A549 (cell line): ENCODE data around the gene PIGN.

Experiments
- EP300 ChIP-seq, 2 experiments: fragments of >200 bp; sonication (Bioruptor Twin); formaldehyde crosslinking; IDR thresholded peaks; 2 replicates in 1 of 2; 3 replicates in 1 of 2; pipeline ENCODE4 v1.6.1; 2016 to 2017
- TF ChIP-seq, protein P1 (sequence below): fragments of 200-600 bp; sonication (generic); IDR thresholded peaks from 2 replicates; pipeline ENCODE4 v1.6.1; 2016; ENCODE audit warnings: antibody characterized with exemption, mild to moderate bottlenecking, moderate library complexity

DNA sequence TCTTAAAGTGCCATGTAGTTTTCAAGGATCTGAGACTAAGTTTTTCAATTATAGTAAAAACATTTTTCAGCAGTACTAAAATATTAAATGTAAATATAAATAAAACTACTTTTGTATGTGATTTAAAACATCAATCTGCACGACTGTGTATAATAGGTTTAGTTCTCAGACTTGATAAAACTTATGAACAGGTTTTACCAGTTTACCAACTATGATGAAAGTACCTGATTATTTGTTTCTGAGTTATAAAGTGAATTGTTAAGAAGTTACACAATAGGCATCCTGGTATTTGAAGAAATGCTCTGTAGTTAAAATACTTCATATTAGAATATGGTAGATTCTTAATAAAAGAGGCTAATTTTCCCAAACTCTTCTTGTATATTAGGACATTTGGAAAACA, 15.0 kb upstream of the PIGN start:
- no peak for TF ChIP-seq EP300 (IDR thresholded peaks at IDR 0.05)
- TF ChIP-seq, protein P1, sequence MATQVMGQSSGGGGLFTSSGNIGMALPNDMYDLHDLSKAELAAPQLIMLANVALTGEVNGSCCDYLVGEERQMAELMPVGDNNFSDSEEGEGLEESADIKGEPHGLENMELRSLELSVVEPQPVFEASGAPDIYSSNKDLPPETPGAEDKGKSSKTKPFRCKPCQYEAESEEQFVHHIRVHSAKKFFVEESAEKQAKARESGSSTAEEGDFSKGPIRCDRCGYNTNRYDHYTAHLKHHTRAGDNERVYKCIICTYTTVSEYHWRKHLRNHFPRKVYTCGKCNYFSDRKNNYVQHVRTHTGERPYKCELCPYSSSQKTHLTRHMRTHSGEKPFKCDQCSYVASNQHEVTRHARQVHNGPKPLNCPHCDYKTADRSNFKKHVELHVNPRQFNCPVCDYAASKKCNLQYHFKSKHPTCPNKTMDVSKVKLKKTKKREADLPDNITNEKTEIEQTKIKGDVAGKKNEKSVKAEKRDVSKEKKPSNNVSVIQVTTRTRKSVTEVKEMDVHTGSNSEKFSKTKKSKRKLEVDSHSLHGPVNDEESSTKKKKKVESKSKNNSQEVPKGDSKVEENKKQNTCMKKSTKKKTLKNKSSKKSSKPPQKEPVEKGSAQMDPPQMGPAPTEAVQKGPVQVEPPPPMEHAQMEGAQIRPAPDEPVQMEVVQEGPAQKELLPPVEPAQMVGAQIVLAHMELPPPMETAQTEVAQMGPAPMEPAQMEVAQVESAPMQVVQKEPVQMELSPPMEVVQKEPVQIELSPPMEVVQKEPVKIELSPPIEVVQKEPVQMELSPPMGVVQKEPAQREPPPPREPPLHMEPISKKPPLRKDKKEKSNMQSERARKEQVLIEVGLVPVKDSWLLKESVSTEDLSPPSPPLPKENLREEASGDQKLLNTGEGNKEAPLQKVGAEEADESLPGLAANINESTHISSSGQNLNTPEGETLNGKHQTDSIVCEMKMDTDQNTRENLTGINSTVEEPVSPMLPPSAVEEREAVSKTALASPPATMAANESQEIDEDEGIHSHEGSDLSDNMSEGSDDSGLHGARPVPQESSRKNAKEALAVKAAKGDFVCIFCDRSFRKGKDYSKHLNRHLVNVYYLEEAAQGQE: no peak
